HG02763 (cell line): ENCODE results near the gene DCT.

ENCODE experiments used
- ATAC-seq: cut with Tn5 transposase; IDR thresholded peaks from one replicate; pipeline ENCODE4 v1.9.1; 2021; ENCODE audit warnings: mild to moderate bottlenecking, moderate library complexity; ENCODE audit not compliant: unreplicated experiment

The DCT gene

GRCh38 chr13:94400874-94401273 lies 78.6 kb downstream of the DCT start:
- ATAC-seq: no peak

DNA sequence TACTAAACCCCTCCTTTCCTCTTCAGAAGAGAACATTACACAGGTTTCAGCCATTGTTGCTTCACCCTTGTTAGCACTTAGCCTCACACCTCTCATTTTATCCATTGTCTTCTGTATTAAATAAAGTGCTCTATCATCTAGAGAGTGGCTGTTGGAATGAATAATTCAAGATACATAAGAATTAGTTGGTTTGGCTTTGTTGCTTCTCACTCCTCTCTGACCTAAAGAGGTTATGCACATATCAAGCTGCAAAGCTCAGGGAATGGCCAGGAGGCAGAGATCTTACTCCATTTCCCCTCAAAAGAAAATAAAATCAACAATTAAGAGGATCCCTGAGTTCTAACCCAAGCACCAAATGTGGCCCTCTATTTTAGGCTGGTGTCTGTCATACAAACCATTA lies 79.7 kb downstream of the DCT start:
- no peak for ATAC-seq

DNA sequence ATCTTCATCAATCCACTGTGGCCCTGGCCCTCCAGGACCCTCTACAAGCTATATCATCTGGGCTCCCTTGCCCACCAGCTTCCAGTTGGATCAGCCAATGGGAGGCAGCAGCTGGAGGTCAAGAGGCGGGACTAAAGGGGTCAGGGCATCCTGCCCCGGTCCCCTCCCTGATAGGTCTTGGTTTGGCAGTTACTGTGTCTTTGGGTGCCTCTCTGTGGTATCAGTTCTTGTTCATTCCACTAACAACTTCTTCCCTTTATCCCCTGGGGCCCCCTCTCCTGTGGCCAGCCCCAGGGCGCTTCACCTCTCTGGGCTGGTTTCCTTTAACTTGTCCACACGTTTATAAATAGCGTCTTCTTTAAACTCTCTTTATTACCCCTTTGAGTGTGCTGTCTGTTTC lies 83.6 kb downstream of the DCT start:
- no peak for ATAC-seq

- no peak for ATAC-seq
Measured at GRCh38 chr13:94394723-94395122, 84.8 kb downstream of the DCT start.

GRCh38 chr13:94390881-94391280 lies 88.6 kb downstream of the DCT start:
- no peak for ATAC-seq

GRCh38 chr13:94389604-94390351 lies 89.7 kb downstream of the DCT start:
- no peak for ATAC-seq

DNA sequence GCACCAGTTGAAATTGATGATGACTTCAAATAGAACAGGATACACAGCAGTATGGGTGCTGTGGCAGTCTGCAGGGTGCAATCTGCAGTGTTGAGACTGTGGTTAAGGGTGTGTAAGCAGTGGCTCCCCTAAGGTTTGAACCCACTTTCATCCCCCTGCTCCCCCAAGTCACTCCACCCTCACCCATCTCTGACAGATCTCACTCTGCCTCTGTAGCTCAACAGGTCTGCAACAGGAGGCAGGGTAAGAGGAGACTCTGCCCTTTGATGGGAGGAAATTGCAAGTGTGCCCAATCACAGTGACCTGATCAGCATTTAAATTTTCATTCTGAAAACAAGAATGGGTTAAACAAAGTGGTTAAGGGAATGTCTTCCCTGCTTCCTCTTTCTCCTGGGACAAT lies 92.4 kb downstream of the DCT start:
- no peak for ATAC-seq
